ENCODE data around the gene SLC5A1. TPM values are rescaled to one million over a fixed set of nuclear protein-coding genes. Genes with fewer than 3 reads are reported as not detected.

SLC5A1 gene
- total RNA-seq, 1 experiment from 2014 or later = 0.03 TPM

DNA sequence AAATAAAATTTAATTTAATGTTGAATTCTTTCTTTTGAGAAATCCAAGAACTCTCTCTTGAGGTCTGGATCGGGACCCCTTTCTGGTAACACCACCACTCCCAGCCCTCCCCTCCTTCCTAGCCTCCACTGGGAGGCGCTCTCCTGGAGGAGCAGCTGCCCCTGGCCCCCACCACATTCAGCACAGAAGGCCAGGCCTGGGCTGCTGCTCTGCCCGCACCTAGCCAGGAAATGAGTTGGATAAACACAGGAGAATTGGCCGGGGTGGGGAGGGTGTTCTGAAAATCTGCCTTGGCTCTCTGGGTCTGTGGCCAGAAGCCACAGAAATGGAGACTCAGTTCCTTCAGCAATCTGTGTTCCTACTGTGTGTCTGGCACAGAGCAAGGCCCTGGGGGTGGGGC, 84.8 kb downstream of the SLC5A1 start:
- no peaks in the 10 kb centered on the region for H3K36me3 ChIP-seq (ENCODE audit: control insufficient read depth, insufficient read depth, low read length)

GRCh38 chr22:32130464-32130863, 87.4 kb downstream of the SLC5A1 start:
- Histone ChIP-seq H3K4me1 (ENCODE audit: control insufficient read depth, insufficient read depth, low read length) (no peaks in the 10 kb centered on the region), H3K27me3 (ENCODE audit: control insufficient read depth, insufficient read depth, low read length) (no peaks in the 10 kb centered on the region), H3K36me3 (ENCODE audit: control insufficient read depth, insufficient read depth, low read length) (no peaks in the 10 kb centered on the region), H3K9me3 (ENCODE audit: control insufficient read depth, insufficient read depth, low read depth, low read length) (no peaks in the 10 kb centered on the region), H3K4me3 (ENCODE audit: low read depth in 2 of 2, low read length in 2 of 2) (no peak overlapping the region), H3K27ac (ENCODE audit: low read length) (no peak overlapping the region)
- in situ Hi-C loops (cut with HindIII; ENCODE audit: low pct_unique_long_range_greater_than_20kb, low sequenced_read_pairs) = no loop called here
- TF ChIP-seq REST (IDR thresholded peaks at IDR 0.05; ENCODE audit: insufficient read depth in 1 of 2, low read depth in 2 of 2, low read length in 1 of 2) (no peak), POLR2AphosphoS5 (IDR thresholded peaks at IDR 0.05; ENCODE audit: low read depth, low read length) (no peak), TCF7L2 (IDR thresholded peaks at IDR 0.05; ENCODE audit: low read depth, low read length) (no peak), SIN3A (IDR thresholded peaks at IDR 0.05; ENCODE audit: borderline replicate concordance, insufficient read depth, low read depth, low read length) (no peak)
- TF ChIP-seq, protein P1, sequence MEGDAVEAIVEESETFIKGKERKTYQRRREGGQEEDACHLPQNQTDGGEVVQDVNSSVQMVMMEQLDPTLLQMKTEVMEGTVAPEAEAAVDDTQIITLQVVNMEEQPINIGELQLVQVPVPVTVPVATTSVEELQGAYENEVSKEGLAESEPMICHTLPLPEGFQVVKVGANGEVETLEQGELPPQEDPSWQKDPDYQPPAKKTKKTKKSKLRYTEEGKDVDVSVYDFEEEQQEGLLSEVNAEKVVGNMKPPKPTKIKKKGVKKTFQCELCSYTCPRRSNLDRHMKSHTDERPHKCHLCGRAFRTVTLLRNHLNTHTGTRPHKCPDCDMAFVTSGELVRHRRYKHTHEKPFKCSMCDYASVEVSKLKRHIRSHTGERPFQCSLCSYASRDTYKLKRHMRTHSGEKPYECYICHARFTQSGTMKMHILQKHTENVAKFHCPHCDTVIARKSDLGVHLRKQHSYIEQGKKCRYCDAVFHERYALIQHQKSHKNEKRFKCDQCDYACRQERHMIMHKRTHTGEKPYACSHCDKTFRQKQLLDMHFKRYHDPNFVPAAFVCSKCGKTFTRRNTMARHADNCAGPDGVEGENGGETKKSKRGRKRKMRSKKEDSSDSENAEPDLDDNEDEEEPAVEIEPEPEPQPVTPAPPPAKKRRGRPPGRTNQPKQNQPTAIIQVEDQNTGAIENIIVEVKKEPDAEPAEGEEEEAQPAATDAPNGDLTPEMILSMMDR (IDR thresholded peaks at IDR 0.05) = no peak
- BruUV-seq (replicated peaks) = no TSS peak
- DNase-seq (ENCODE audit: low read depth, low spot score) = no peak
- CTCF ChIA-PET = no interaction called here
- POLR2A ChIA-PET = no interaction called here
- no peak for ATAC-seq
- intact Hi-C loops (cut with micrococcal nuclease; ENCODE audit: unreplicated experiment) = no loop called here

More for the DNA sequence above, 84.8 kb downstream of the SLC5A1 start:
- no peaks in the 10 kb centered on the region for H3K27me3 ChIP-seq (ENCODE audit: control insufficient read depth, insufficient read depth, low read length)
- no TSS peak for BruUV-seq (replicated peaks)
- no peaks in the 10 kb centered on the region for H3K4me1 ChIP-seq (ENCODE audit: control insufficient read depth, insufficient read depth, low read length)
- no peaks in the 10 kb centered on the region for H3K9me3 ChIP-seq (ENCODE audit: control insufficient read depth, insufficient read depth, low read depth, low read length)
- CTCF ChIA-PET = no interaction called here
- H3K4me3 ChIP-seq (ENCODE audit: low read depth in 2 of 2, low read length in 2 of 2) = no peak overlapping the region
- TF ChIP-seq TCF7L2 (IDR thresholded peaks at IDR 0.05; ENCODE audit: low read depth, low read length) = no peak
- TF ChIP-seq, protein P1 (IDR thresholded peaks at IDR 0.05) = no peak
- no peak for TF ChIP-seq SIN3A (IDR thresholded peaks at IDR 0.05; ENCODE audit: borderline replicate concordance, insufficient read depth, low read depth, low read length)
- POLR2A ChIA-PET = no interaction called here
- H3K27ac ChIP-seq (ENCODE audit: low read length) = no peak overlapping the region
- intact Hi-C loops (cut with micrococcal nuclease; ENCODE audit: unreplicated experiment) (no loop called here), in situ Hi-C loops (cut with HindIII; ENCODE audit: low pct_unique_long_range_greater_than_20kb, low sequenced_read_pairs) (no loop called here)
- ATAC-seq (no peak), DNase-seq (ENCODE audit: low read depth, low spot score) (no peak)
